ENCODE data around the gene RAB3IP.
"Not testable (repeated sequence)": the region's sequence is repeated elsewhere in the genome, so short reads cannot be mapped to it uniquely, and the experiment has no call there.

Gene RAB3IP

GRCh38 chr12:69758105-69758504 is 19.4 kb downstream of the RAB3IP start:
- no peak for DNase-seq

DNA sequence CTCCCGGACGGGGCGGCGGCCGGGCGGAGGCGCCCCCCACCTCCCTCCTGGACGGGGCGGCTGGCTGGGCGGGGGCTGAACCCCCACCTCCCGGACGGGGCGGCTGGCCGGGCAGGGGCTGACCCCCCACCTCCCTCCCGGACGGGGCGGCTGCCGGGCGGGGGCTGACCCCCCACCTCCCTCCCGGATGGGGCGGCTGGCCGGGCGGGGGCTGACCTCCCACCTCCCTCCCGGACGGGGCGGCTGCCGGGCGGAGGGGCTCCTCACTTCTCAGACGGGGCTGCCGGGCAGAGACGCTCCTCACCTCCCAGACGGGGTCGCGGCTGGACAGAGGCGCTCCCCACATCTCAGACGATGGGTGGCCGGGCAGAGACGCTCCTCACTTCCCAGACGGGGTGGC is 20.9 kb downstream of the RAB3IP start:
- DNase-seq = not testable (repeated sequence)

DNA sequence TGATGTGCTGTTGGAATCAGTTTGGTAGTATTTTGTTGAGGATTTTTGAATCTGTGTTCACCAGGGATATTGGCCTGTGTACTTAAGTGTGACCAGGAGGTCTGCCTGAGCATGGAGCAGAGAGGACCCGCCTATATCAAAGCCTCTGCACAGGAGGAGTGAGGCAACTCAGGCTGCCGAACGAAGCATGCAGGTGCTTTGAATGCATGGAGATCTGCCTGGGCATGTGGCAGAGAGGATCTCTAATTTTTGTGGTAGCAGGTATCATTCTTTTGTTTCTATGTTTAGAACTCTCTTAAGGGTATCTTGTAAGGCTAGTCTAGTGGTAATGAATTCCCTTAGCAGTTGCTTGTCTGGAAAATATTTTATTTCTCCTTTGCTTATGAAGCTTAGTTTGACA is 26.9 kb downstream of the RAB3IP start:
- no peak for DNase-seq

GRCh38 chr12:69766260-69766659 is 27.6 kb downstream of the RAB3IP start:
- DNase-seq = no peak

DNA sequence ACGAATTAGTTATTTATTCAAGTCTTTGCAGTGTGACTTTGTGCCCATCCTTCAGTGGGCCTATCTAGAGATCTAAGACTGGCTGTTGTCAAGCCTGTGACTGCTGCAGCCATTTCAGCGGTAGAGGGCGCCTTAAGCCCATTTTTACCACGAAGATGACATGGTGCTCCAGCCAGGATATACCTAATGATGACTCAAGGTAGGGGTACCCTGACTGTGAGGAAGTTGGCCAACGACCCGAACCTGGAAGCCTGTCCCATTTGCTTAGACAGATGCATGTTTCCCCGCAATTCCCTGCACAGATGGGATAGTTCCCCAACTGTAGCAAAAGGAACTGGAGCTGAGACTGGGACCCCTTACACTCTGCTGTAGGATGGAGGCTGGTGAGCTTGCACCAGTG is 41.3 kb downstream of the RAB3IP start:
- no peak for DNase-seq

- no peak for DNase-seq
These were observed 44.7 kb downstream of the RAB3IP start for GRCh38 chr12:69783365-69783764.

DNA sequence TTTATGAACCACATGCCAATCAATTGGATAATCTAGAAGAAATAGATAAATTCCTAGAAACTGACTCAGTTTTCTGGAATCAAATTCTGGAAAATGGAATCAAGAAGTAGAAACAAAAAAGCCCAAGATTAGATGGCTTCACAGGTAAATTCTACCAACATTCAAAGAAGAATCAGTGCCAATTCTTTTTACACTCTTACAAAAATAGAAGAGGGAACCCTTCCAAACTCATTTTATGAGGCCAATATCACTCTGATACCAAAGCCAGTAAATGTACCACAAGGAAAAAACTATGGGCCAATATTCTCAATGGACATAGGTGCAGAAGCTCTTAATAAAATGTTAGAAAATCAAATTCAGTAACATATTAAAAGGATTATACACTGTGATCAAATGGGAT is 50.7 kb downstream of the RAB3IP start:
- DNase-seq = no peak

DNA sequence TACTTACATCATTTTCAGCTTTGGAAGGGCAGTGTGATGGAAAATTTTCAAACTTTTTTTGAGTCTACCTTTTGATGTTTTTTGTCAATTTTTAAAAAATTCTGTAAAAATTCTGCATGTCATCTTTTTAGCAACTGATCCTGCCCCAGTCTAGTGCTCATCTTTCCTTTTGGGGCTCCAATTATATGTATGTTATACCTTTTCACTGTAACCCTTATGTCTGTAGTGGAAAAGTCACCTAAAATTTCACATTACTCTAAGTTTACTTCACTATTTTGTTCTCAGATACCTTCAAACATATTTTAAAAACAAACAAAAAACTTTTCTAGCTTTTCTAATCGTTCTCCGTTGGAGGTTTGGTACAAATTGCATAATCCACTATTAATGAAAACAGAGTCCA is 53.9 kb downstream of the RAB3IP start:
- DNase-seq = no peak

GRCh38 chr12:69807101-69807897 is 68.6 kb downstream of the RAB3IP start:
- not testable (repeated sequence) for DNase-seq

GRCh38 chr12:69810870-69811498 is 72.3 kb downstream of the RAB3IP start:
- DNase-seq = no peak

DNA sequence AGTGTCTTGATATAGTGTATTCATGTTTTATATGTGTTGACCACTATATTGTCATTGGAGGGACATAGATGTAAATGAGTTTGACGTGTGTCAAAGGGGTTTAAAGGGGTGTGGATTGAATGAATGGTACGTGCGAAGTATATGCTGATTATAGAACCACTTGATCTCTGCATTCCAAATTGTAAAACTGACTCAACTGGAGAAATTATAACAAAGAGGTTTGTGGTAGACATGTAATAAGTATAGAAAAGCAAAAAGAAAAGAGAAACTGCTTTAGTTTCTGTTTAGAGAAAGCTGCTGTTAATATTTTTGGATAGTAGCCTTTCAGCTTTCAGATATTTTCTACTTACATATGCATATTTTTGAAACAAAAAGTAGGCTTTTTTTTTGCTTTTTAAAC is 77.4 kb downstream of the RAB3IP start:
- DNase-seq = no peak

DNA sequence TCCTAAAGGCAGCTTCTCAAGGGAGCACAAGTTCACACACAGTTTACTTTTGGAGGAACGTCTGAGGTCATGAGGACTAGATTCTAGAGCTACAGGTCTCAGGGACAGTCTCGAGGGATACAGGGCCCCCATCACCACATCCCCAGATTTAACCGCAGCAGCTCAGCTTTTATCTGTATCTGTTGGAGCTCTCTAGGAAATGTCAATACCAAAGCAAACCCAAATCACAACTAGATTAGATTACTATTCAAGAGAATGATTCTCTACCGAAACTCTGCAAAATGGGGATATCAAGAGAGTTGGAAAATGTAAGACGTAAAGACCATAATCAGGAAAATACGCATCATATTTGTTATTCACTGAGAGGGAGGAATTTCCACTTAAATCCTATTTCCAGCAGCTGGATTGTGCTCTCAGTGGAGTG is 82.4 kb downstream of the RAB3IP start:
- no peak for DNase-seq

DNA sequence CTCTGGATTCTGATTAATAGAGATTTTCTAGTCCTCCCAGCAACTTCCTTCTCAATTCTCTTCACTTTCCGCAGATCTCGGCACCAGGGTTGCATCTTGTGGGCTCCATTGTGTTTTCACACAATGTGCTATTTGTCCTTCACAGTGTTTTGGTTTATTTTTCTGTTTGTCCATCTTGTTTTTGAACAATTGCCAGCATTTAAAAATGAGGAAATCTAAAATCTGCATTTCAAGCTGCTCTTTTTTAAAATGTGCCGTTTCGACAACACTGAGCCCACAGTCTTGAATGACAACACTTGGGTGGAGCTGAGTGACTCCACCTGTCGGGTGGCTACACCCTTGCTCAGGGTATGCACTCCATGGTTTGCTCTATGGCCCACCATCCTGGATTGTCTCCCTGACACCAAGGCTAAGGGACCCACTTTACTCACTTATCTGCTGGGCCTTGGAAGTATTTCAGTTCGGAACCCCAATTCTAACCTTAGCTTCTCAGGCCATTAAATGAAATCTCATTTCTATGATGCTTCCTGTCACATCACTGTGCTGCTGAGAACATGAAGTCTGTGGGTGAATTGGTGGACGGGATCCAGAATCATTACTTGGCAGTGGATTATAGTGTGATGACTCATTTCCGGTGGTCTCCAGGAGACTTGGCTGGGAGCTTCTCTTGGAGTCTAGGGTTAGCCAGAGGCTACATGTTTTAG is 82.9 kb downstream of the RAB3IP start:
- no peak for DNase-seq

DNA sequence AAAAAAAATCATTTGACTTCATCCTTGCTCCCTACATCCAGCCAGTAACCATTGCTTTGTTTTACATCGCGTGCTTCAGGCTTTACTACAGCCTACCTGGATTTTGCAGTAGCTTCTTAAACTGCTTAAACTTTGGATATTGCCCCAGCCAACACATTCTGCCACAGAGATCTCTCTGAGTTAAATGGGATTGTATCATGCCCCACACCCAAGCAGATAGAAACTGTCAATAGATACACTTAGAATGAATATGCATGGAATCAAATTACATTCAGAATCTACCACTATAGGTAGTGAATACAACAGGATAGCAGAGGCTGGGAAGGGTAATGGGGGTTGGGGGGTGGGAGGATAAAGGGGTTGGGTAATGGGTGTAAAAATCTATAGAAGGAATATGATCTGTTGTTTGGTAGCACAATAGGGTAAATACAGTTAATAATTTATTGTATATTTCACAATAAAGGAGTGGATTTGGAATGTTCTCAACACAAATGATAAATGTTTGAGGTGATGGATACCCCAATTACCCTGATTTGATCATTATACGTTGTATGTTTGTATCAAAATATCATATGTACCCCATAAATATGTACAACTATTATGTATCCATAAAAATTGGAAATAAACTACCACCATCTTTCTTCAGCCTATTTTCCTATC is 83.7 kb downstream of the RAB3IP start:
- DNase-seq = no peak

DNA sequence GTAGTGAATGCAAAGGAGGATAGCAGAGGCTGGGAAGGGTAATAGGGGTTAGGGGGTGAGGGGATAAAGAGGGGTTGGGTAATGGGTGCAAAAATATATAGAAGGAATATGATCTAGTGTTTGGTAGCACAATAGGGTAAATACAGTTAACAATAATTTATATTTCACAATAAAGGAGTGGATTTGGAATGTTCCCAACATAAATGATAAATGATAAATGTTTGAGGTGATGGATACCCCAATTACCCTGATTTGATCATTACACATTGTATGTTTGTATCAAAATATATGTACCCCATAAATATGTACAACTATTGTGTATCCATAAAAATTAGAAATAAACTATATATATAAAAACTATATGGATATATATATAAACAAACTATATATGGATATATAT is 85.4 kb downstream of the RAB3IP start:
- DNase-seq = no peak

DNA sequence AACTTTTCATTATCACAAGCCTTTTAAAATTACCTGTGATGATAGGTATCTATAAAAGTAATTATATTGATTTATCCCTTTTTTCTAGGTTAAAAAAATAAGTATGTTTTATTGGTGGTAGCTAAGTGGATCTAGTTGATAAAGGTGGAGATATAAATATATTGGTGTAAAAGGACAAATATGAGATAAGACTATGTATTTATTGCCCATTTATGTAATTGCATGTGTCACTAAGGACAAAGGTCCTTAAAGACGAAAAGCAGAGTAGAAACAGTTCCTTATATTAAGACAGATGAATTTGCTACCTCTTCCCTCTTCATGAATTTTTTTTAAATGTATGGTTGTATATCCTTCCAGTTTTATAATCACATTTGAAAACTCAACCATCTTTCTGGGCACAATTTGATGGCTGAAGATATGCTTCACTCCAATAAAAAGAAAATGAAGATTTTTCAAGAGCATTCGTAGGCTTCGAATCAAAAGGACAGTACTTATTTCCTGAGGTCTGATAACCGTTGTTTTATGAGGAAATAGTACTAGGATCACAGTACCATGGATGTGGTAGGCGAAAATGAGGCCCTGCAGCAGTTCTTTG is 86.4 kb downstream of the RAB3IP start, which contains the start of gene MYRFL:
MYRFL (plus strand) TSS at position 262 of the 595 bp plus-strand sequence; CDS start at position 553, 291 bp downstream.
- DNase-seq = no peak

- DNase-seq = no peak
These were observed 90.2 kb downstream of the RAB3IP start for GRCh38 chr12:69828897-69829296.

GRCh38 chr12:69833696-69834095 is 95.0 kb downstream of the RAB3IP start:
- no peak for DNase-seq

GRCh38 chr12:69834147-69834546 is 95.5 kb downstream of the RAB3IP start:
- no peak for DNase-seq

DNA sequence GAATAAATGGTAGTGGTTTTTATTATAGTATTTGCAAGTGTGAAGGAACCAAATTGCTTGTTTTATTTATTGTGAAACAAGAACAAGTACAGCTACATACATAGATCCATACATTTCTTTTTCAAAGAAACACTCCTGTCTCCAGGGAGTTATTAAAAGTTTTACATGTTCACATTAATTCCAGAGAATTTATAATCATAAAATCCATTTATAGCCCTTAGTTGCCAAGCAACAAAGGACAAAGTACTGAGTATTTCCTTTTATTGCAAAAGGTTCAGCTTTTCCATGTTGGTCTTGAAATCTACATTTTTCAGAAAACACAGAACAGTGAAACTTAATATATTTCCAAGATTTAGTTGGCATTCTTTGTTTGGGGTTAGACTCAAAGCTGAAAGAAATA is 95.9 kb downstream of the RAB3IP start:
- DNase-seq = no peak

- no peak for DNase-seq
These were observed 96.4 kb downstream of the RAB3IP start for GRCh38 chr12:69835081-69835480.

DNA sequence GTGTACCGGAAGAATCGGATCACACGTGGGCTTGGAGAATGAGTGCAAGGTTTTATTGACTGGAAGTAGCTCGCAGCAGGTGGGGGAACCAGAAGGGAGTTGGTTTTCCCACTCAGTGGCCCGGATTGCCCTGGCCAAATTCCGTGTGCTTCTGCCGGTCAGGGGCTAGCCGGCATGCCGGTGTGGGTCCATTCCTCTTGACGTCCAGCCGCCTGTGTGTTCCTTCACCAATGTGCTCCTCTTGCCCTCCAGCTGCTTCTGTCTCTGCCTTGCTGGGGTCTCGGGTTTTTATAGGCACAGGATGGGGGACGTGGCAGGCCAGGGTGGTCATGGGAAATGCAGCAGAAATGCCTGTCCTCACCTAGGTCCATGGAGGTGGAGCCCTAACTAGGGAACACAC is 97.4 kb downstream of the RAB3IP start:
- no peak for DNase-seq

GRCh38 chr12:69837191-69837590 is 98.5 kb downstream of the RAB3IP start:
- DNase-seq = no peak

All from CD4-positive, alpha-beta T cell treated with Interleukin-1 beta for 1 hour (primary cell).